Inflammatory macrophage treated with lipopolysaccharide for 4 hours (primary cell): ENCODE results near the gene PARD3B.
"Not testable (repeated sequence)": the region's sequence is repeated elsewhere in the genome, so short reads cannot be mapped to it uniquely, and the experiment has no call there.

Source experiments
- DNase-seq: peaks from one replicate; pipeline ENCODE4 v3.0.0-alpha.2; 2020

Gene PARD3B

DNA sequence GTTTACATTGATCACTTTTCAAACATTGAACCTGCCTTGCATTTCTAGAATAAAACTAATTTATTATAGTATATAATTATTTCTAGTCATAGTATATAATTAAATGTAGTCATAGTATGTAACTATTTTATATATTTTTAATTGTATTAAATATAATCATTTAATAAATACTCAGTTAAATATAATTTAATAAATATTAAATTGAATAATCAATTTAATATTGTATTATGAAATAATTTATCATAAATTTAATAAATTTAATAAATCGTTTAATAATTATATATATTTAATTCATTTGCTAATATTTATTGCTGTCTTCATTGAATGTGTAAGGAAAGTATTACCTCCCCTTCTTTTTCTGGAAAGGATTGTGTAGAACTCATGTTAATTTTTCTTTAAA lies 911.4 kb downstream of the PARD3B start:
- no peak for DNase-seq

- DNase-seq: no peak
These were observed 914.9 kb downstream of the PARD3B start for GRCh38 chr2:205460217-205460616.

- DNase-seq: no peak
These were observed 915.9 kb downstream of the PARD3B start for GRCh38 chr2:205461169-205461568.

GRCh38 chr2:205461678-205462665 lies 916.7 kb downstream of the PARD3B start:
- DNase-seq: no peak

DNA sequence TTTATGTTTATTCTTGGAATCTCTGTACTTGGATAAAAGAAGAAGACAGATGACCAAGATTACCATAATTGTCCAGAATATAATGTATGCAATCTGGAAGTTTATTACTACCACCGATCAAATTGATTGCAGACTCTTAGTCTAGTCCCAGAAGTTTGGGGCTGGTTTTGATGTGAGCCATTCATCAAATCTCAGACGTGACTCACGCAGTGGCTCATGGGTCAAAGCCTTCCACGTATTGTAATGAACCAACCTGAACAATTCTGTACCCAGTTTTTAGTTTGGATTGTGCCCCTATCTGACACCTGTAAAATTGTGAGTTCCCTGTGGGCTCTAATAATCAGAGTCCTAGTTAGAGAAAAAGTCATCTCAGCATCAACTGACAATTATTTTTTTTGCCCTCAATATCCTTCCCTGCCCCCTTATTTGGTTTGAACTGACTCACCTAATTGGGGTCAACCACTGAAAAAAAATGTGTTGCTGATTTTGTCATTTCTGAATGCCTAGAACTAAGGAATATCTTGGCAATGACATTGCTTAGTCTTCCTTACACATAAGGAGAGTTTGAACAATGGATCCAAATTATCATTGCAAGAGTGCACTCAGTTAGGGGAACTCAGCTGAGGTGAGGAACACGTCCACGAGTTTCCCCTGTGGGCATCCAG lies 917.5 kb downstream of the PARD3B start:
- DNase-seq: no peak

DNA sequence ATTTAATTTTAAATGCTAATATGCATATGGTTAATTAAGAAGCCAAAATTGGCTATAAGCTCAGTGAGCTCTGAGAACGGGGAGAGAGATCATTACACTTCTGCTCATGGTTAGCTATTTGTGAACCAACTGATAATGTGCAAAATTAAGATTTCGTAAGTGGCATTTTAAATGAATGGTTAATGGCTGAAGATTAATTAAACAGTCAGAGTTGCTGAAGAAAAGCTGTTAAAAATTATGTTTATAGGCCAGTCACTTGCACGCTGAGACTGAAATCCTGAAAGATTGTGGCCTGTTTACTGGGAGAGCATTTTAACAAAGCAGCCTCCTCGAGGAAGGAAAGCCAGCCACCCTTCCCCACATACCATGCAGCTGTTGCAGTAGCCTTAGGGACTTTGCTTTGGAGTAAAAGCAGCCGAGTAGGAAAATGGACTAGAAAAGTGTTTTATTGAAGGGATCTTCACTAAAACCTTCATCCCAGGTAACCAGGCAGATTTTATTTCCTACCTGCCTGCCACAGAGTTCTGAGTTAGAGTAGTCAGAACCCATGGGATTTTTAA lies 918.3 kb downstream of the PARD3B start:
- no peak for DNase-seq

GRCh38 chr2:205464681-205465080 lies 919.4 kb downstream of the PARD3B start:
- DNase-seq: no peak

GRCh38 chr2:205465791-205466190 lies 920.5 kb downstream of the PARD3B start:
- no peak for DNase-seq

- DNase-seq: no peak
These were observed 926.5 kb downstream of the PARD3B start for GRCh38 chr2:205471776-205472175.

DNA sequence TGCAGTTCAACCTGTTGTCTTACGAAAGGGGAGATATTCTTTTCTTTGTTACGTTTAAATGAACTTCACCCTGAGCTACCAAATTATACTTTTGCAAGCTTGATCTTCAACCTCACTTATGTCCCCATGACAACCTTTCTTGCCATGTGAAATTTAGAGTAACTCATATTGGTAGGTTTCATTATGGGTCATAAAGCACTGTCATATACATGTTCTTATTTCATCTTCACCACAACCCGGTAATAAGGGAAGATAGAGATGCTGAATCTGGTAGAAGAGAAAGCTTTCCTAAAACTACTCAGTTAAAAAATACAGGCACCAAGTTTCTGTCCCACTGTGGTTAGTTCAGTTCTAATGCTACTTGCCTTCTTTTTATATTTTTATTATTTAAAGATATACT lies 928.5 kb downstream of the PARD3B start:
- no peak for DNase-seq

DNA sequence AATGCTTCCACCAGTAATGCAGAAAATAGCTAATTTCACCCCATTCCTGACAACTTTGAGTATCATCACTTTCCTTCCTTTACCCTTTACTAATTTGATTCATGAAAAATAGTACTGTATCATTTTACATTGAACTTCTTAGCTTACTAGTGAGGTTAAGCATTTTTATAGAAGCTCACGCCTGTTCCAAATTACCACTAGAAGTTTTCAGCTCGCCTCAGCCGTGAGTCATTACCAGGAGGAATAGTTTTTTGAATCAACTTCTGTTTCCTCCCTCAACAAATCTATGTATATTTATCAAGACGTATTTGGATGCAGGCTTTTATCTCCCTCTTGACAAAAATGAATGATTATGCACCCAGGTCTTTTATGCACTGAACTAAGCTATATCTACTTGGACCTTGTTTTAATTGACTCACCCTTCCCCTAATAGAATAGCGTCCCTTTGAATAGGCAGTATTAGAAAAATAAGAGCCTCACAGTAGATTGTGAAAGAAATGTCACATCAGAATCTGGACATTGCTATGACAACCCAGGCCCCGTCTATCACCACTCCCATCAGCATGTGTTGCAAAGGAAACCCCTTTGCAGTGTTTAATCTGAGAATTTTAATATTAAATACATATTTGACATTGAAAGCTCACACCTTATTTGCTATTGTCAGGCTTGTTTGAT lies 929.6 kb downstream of the PARD3B start:
- DNase-seq: no peak

DNA sequence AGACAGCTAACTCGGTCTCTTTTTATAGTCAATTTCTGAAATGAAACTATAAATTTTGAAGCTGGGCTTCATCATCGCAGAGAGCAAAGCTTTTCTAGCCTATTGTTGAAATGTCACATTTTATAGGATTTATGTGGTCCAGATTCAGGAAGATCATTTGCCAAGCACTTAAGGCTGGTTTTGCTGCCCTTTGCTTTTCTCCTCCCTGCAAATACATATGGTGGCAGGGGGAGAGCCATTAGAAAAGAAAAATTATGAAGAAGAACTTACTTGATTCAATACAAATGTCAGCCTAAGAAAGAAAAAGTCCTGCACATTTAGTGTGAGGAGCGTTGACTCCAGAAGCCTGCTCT lies 930.1 kb downstream of the PARD3B start:
- DNase-seq: no peak

- DNase-seq: no peak
These were observed 931.9 kb downstream of the PARD3B start for GRCh38 chr2:205477016-205477705.

GRCh38 chr2:205481861-205482260 lies 936.6 kb downstream of the PARD3B start:
- no peak for DNase-seq

- DNase-seq: no peak
These were observed 937.3 kb downstream of the PARD3B start for GRCh38 chr2:205482399-205483081.

DNA sequence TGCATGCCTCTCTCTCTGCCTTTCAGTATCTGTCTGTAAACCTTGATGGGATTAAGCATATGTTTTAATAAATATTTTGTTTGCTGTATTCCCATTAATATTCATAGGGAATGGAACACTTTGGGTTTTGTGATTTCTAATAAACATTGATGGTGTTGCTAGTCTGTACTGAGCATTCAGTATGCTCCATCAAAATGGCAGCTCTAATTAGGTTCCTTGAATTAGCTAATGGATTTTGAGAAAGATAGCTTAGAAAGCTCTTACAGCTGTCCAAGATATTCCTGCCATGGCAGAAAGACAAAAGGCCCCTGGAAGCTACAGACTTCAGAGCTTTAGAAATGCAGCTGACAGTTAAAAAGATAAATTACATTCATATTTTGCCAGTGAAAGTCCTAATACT lies 937.8 kb downstream of the PARD3B start:
- DNase-seq: no peak

DNA sequence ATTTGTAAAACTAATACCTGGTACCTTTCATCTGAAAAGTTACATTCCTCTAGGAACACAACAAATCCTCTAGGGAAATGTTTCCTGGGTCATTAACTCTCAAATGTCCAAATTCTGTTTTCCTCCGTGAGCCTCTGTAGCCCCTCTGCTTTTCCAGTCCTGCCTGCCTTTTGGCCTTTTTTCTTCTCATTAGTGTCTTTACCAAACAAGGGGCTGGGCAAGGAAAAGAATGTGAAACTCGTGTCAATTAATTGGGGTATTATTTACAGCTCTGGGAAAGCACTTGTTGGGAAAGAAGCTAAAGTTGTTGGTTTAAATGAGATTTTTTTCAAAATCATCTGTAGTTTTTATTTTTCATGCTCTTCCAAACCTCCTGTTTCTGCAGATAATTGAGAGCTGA lies 938.9 kb downstream of the PARD3B start:
- no peak for DNase-seq

DNA sequence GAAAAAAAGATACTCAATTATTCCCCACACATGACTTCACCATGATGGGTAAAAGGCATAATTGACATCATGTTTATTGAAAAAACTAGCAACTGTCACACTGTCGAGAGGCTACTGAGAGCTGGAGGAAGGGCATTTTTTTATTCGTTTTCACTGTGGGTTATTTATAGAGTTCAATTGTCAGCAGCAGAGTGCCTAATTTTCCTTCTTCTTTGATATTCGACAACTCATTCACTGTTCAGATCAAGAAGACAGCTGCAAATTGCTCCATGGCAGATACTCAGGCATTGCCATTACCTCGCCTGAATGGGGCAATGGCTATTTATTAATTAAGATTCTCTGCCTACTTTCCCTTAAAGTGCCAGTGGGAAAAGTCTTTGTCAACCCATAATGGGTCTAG lies 939.5 kb downstream of the PARD3B start:
- no peak for DNase-seq

GRCh38 chr2:205493528-205493927 lies 948.3 kb downstream of the PARD3B start:
- DNase-seq: not testable (repeated sequence)

DNA sequence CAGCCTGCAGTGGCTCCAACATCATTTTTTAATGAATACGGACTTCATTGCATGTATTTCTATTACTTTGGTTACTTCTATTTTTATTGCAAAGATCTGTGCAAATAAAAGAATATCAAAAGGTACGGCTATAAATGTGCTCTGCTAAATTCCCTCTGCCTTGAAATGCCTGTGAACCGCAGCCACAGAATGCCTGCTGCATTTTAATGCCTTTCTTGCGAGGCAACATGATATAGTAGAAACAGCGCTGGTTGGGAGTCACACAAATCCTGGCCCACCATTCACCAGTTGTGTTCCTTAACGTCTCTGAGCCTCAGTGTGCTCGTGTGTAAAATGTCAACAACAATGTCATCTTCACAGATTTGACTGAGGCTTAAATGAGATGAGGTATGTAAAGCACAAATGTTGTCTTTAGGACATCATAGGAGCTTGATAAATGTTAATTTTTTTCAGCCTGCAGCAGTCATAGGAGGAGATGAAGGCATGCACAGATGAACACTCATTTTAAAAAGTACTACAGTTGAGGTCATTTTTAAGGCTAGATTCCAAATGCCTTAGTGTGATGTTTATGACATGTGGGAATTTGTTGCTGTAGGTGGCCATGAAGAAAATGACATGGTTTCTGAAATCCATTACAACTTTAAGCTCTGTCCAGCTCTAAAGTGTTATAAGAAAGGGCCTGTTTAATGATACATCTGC lies 949.4 kb downstream of the PARD3B start:
- no peak for DNase-seq

- DNase-seq: no peak
These were observed 950.5 kb downstream of the PARD3B start for GRCh38 chr2:205495819-205496218.

DNA sequence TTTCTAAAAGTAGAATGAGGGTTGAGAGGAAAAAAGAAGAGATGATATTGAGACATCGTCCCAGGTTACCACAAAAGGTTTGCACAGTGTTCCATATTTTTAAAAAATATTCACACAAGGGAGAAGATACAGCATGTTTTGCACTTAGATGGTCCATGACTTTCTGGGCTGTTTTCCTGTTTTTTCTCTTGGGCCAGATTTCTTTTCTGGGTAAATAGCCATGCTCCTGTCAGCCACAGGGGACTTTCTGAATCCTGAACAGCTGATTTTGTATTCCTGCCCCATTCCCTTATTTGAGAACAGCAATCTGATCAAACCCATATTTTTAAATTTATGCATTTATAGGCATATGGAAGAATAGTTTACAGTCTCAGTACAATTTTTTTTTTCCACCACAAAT lies 951.1 kb downstream of the PARD3B start:
- no peak for DNase-seq
